WTC11 (cell line): ENCODE measurements around the gene BTBD17. TPM values are rescaled to one million over a fixed set of nuclear protein-coding genes. Genes with fewer than 3 reads are reported as not detected.

Source experiments
- ATAC-seq: fragments of 200-7000 bp; cut with Tn5 transposase; 2 replicates; pipeline ENCODE4 v1.10.0; 2021; ENCODE audit warnings: mild to moderate bottlenecking, moderate library complexity
- CTCF ChIA-PET: fragments of 300-600 bp; sonication (Branson Sonifier 250); formaldehyde crosslinking; loops from one replicate; lab custom pipeline; 2021; ENCODE audit warnings: antibody characterized with exemption; lab: Charles Lee
- POLR2A ChIA-PET: fragments of 350-600 bp; sonication (Branson Sonifier 250); formaldehyde crosslinking; loops from one replicate; lab custom pipeline; 2021; ENCODE audit warnings: antibody characterized with exemption; lab: Charles Lee
- DNase-seq: peaks from one replicate; pipeline ENCODE4 v3.0.0; 2021; ENCODE audit warnings: low spot score
- H3K27ac Mint-ChIP-seq: 2 replicates; pipeline ENCODE4 v1.8.0; 2021; ENCODE audit warnings: mixed read lengths
- H3K27me3 Mint-ChIP-seq: 2 replicates; pipeline ENCODE4 v1.8.0; 2021; ENCODE audit warnings: low read depth, mild to moderate bottlenecking, moderate library complexity, mixed read lengths
- H3K36me3 Mint-ChIP-seq: 2 replicates; pipeline ENCODE4 v1.8.0; 2021; ENCODE audit warnings: mixed read lengths
- H3K4me1 Mint-ChIP-seq: 2 replicates; pipeline ENCODE4 v1.8.0; 2022; ENCODE audit warnings: mixed read lengths
- H3K4me3 Mint-ChIP-seq: 2 replicates; pipeline ENCODE4 v1.8.0; 2021; ENCODE audit warnings: mild to moderate bottlenecking, moderate library complexity, mixed read lengths
- H3K9me3 Mint-ChIP-seq: 2 replicates; pipeline ENCODE4 v1.8.0; 2021; ENCODE audit warnings: mixed read lengths
- ELF4 ChIP-seq: sonication (generic); formaldehyde crosslinking; IDR thresholded peaks from 2 replicates; pipeline ENCODE4 v1.8.1; 2022; ENCODE audit warnings: low read depth, mild to moderate bottlenecking, moderate library complexity, missing genetic modification reagents
- FOXJ3 ChIP-seq: sonication (generic); formaldehyde crosslinking; IDR thresholded peaks from 2 replicates; pipeline ENCODE4 v1.9.0; 2021; ENCODE audit warnings: missing genetic modification reagents, mild to moderate bottlenecking, borderline replicate concordance
- KAT7 ChIP-seq: sonication (generic); formaldehyde crosslinking; IDR thresholded peaks from 2 replicates; pipeline ENCODE4 v1.8.1; 2023; ENCODE audit warnings: missing genetic modification reagents, mild to moderate bottlenecking, borderline replicate concordance
- MYBL2 ChIP-seq: sonication (generic); formaldehyde crosslinking; IDR thresholded peaks from 2 replicates; pipeline ENCODE4 v1.8.1; 2023; ENCODE audit warnings: mild to moderate bottlenecking, moderate library complexity, missing genetic modification reagents
- NR1H2 ChIP-seq: sonication (generic); formaldehyde crosslinking; IDR thresholded peaks from 2 replicates; pipeline ENCODE4 v1.9.0; 2021; ENCODE audit warnings: mild to moderate bottlenecking, moderate library complexity, missing genetic modification reagents
- TCF7 ChIP-seq: sonication (generic); formaldehyde crosslinking; IDR thresholded peaks from 2 replicates; pipeline ENCODE4 v1.8.0; 2022; ENCODE audit warnings: mild to moderate bottlenecking, low read depth, missing genetic modification reagents, moderate library complexity
- ZBTB43 ChIP-seq: sonication (generic); formaldehyde crosslinking; IDR thresholded peaks from 2 replicates; pipeline ENCODE4 v1.8.1; 2023; ENCODE audit warnings: mild to moderate bottlenecking, missing genetic modification reagents
- ZNF416 ChIP-seq: fragments of 250-450 bp; sonication (Bioruptor Pico); IDR thresholded peaks from 2 replicates; pipeline ENCODE4 v1.9.0; 2021; ENCODE audit warnings: mild to moderate bottlenecking, inconsistent platforms
- ZNF423 ChIP-seq: fragments of 250-450 bp; sonication (Bioruptor Pico); IDR thresholded peaks from 2 replicates; pipeline ENCODE4 v2.1.2; 2022; ENCODE audit warnings: mild to moderate bottlenecking, moderate library complexity
- ZNF425 ChIP-seq: fragments of 250-450 bp; sonication (Bioruptor Pico); conservative IDR thresholded peaks from 2 replicates; pipeline ENCODE4 v1.9.0; 2021; ENCODE audit warnings: mild to moderate bottlenecking
- total RNA-seq: library from RNA; stranded (reverse); gene quantifications from 3 replicates; pipeline ENCODE4 v1.2.3, GENCODE V29; 2021
- TF ChIP-seq, protein P1 (sequence below): sonication (generic); formaldehyde crosslinking; IDR thresholded peaks from 2 replicates; pipeline ENCODE4 v1.8.1; 2022; ENCODE audit warnings: mild to moderate bottlenecking, missing genetic modification reagents, moderate library complexity, borderline replicate concordance
- TF ChIP-seq, protein P2 (sequence below): sonication (generic); formaldehyde crosslinking; IDR thresholded peaks from 2 replicates; pipeline ENCODE4 v1.8.1; 2023; ENCODE audit warnings: mild to moderate bottlenecking, missing genetic modification reagents, moderate library complexity
- TF ChIP-seq, protein P3 (sequence below): sonication (generic); formaldehyde crosslinking; IDR thresholded peaks from 2 replicates; pipeline ENCODE4 v1.8.1; 2023; ENCODE audit warnings: mild to moderate bottlenecking, moderate library complexity, missing genetic modification reagents

Gene BTBD17
- total RNA-seq, 1 experiment from 2014 or later = 0.94 TPM

GRCh38 chr17:74332017-74332650 is 29.5 kb downstream of the BTBD17 start:
- CTCF ChIA-PET = interaction anchor here (0.6 to 4.8 kb wide), 12 partner anchors 13 to 330 kb away, joined by 3 to 28 read pairs (median 4); partner anchors contain the start of gene BTBD17
- no peak overlapping the region for H3K27ac Mint-ChIP-seq

GRCh38 chr17:74330446-74330845 is 31.2 kb downstream of the BTBD17 start:
- peaks cover 25% of the 10 kb centered on the region for H3K4me1 Mint-ChIP-seq
- 0 out of 2 replicates have a peak, but pooled peaks cover 3% of the 10 kb centered on the region for H3K36me3 Mint-ChIP-seq
- ATAC-seq (no peak), DNase-seq (no peak)
- CTCF ChIA-PET = interaction anchor here (0.9 to 2.9 kb wide), 3 partner anchors 21 to 38 kb away, joined by 4 to 12 read pairs (median 8); no protein-coding TSS in a partner anchor
- TF ChIP-seq MYBL2 (no peak), ELF4 (CRISPR knock-in tag) (no peak)
- TF ChIP-seq, protein P1, sequence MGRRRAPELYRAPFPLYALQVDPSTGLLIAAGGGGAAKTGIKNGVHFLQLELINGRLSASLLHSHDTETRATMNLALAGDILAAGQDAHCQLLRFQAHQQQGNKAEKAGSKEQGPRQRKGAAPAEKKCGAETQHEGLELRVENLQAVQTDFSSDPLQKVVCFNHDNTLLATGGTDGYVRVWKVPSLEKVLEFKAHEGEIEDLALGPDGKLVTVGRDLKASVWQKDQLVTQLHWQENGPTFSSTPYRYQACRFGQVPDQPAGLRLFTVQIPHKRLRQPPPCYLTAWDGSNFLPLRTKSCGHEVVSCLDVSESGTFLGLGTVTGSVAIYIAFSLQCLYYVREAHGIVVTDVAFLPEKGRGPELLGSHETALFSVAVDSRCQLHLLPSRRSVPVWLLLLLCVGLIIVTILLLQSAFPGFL = no peak
- H3K4me3 Mint-ChIP-seq = no peak overlapping the region
- peaks cover 6% of the 10 kb centered on the region; the same call in 1 of the 2 replicates for H3K9me3 Mint-ChIP-seq
- H3K27me3 Mint-ChIP-seq = peaks cover 22% of the 10 kb centered on the region
- POLR2A ChIA-PET = no interaction called here
- no peak overlapping the region for H3K27ac Mint-ChIP-seq

More at GRCh38 chr17:74332017-74332650, 29.5 kb downstream of the BTBD17 start:
- ATAC-seq (no peak), DNase-seq (no peak)
- Mint-ChIP-seq H3K9me3 (peaks cover 6% of the 10 kb centered on the region; the same call in 1 of the 2 replicates), H3K4me1 (peaks cover 21% of the 10 kb centered on the region), H3K36me3 (0 out of 2 replicates have a peak, but pooled peaks cover 3% of the 10 kb centered on the region), H3K27me3 (peaks cover 8% of the 10 kb centered on the region), H3K4me3 (no peak overlapping the region)
- no peak for TF ChIP-seq KAT7 (CRISPR knock-in tag)
- TF ChIP-seq, protein P2, sequence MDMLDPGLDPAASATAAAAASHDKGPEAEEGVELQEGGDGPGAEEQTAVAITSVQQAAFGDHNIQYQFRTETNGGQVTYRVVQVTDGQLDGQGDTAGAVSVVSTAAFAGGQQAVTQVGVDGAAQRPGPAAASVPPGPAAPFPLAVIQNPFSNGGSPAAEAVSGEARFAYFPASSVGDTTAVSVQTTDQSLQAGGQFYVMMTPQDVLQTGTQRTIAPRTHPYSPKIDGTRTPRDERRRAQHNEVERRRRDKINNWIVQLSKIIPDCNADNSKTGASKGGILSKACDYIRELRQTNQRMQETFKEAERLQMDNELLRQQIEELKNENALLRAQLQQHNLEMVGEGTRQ (CRISPR knock-in tag) = peak; percentile 43; the same call in 1 of the 2 replicates
- POLR2A ChIA-PET = no interaction called here

- ChIA-PET POLR2A (no interaction called here), CTCF (interaction anchor here (1.5 to 2.9 kb wide), 2 partner anchors 22 to 39 kb away, joined by 5 to 12 read pairs; no protein-coding TSS in a partner anchor)
- peaks cover 33% of the 10 kb centered on the region for H3K27me3 Mint-ChIP-seq
- H3K4me1 Mint-ChIP-seq = peaks cover 27% of the 10 kb centered on the region
- ATAC-seq = no peak
- 0 out of 2 replicates have a peak, but pooled peaks cover 1% of the 10 kb centered on the region for H3K36me3 Mint-ChIP-seq
- DNase-seq = no peak
- H3K9me3 Mint-ChIP-seq = peaks cover 4% of the 10 kb centered on the region; the same call in 1 of the 2 replicates
- H3K27ac Mint-ChIP-seq = no peak overlapping the region
- TF ChIP-seq TCF7 (CRISPR knock-in tag) (no peak), ZNF423 (CRISPR knock-in tag) (no peak), ELF4 (CRISPR knock-in tag) (no peak), ZNF416 (CRISPR knock-in tag) (no peak)
- no peak overlapping the region for H3K4me3 Mint-ChIP-seq
Measured at GRCh38 chr17:74329378-74329777, 32.3 kb downstream of the BTBD17 start.

GRCh38 chr17:74328487-74328886 is 33.2 kb downstream of the BTBD17 start:
- ChIA-PET POLR2A (no interaction called here), CTCF (interaction anchor here (1.5 to 2.9 kb wide), 2 partner anchors 23 to 40 kb away, joined by 5 to 12 read pairs; no protein-coding TSS in a partner anchor)
- TF ChIP-seq FOXJ3 (CRISPR knock-in tag) = no peak
- no peak for TF ChIP-seq ZBTB43
- no peak for TF ChIP-seq TCF7 (CRISPR knock-in tag)
- ATAC-seq = no peak
- H3K36me3 Mint-ChIP-seq = no peaks in the 10 kb centered on the region
- H3K4me1 Mint-ChIP-seq = peaks cover 27% of the 10 kb centered on the region
- H3K27me3 Mint-ChIP-seq = peaks cover 39% of the 10 kb centered on the region
- no peaks in the 10 kb centered on the region for H3K9me3 Mint-ChIP-seq
- DNase-seq = no peak
- no peak overlapping the region for H3K4me3 Mint-ChIP-seq
- peak overlapping the region; percentile 32; the same call in 1 of the 2 replicates for H3K27ac Mint-ChIP-seq

- DNase-seq = no peak
- TF ChIP-seq ZNF425 (CRISPR knock-in tag) (no peak), ZNF416 (CRISPR knock-in tag) (no peak), NR1H2 (CRISPR knock-in tag) (no peak)
- TF ChIP-seq, protein P3, sequence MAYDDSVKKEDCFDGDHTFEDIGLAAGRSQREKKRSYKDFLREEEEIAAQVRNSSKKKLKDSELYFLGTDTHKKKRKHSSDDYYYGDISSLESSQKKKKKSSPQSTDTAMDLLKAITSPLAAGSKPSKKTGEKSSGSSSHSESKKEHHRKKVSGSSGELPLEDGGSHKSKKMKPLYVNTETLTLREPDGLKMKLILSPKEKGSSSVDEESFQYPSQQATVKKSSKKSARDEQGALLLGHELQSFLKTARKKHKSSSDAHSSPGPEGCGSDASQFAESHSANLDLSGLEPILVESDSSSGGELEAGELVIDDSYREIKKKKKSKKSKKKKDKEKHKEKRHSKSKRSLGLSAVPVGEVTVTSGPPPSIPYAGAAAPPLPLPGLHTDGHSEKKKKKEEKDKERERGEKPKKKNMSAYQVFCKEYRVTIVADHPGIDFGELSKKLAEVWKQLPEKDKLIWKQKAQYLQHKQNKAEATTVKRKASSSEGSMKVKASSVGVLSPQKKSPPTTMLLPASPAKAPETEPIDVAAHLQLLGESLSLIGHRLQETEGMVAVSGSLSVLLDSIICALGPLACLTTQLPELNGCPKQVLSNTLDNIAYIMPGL (CRISPR knock-in tag) = no peak
Measured at GRCh38 chr17:74326506-74326905, 35.2 kb downstream of the BTBD17 start.

More at GRCh38 chr17:74326506-74326905, 35.2 kb downstream of the BTBD17 start:
- ChIA-PET CTCF (interaction anchor here (1.0 kb wide), 1 partner anchor 25 kb away, joined by 3 read pairs; no protein-coding TSS in a partner anchor), POLR2A (no interaction called here)
- Mint-ChIP-seq H3K27me3 (peaks cover 49% of the 10 kb centered on the region), H3K4me1 (peaks cover 18% of the 10 kb centered on the region), H3K36me3 (no peaks in the 10 kb centered on the region), H3K9me3 (no peaks in the 10 kb centered on the region), H3K4me3 (peak overlapping the region; percentile 58), H3K27ac (no peak overlapping the region)
- ATAC-seq = peak; percentile 11
